Breast epithelium (tissue), 4 donors: ENCODE data around the gene DLD. TPM values are rescaled to one million over a fixed set of nuclear protein-coding genes. Genes with fewer than 3 reads are reported as not detected.
"Not testable (repeated sequence)": the region's sequence is repeated elsewhere in the genome, so short reads cannot be mapped to it uniquely, and the experiment has no call there.

Experiments used
- DNase-seq, 2 donors: peaks; one replicate each; pipeline ENCODE4 v3.0.0-alpha.2; 2019; ENCODE audit warnings: low spot score in 2 of 2
- H3K27ac ChIP-seq, 2 donors: fragments of 200-600 bp; sonication (generic) in 1 of 2; one replicate each; pipeline ENCODE4 v1.5.1; 2016 to 2019; ENCODE audit warnings: mild to moderate bottlenecking in 1 of 2
- H3K27me3 ChIP-seq, 2 donors: fragments of 200-600 bp; sonication (generic) in 1 of 2; one replicate each; pipeline versions ENCODE4 v1.5.1 to v1.6.0; 2017 to 2019; ENCODE audit warnings: control low read depth in 1 of 2, mild to moderate bottlenecking in 1 of 2
- H3K36me3 ChIP-seq: fragments of 200-600 bp; one replicate; pipeline ENCODE4 v1.5.1; 2019
- H3K4me1 ChIP-seq, 2 donors: fragments of 200-600 bp; sonication (generic); one replicate each; pipeline ENCODE4 v1.5.1; 2016 to 2019; ENCODE audit warnings: control low read depth in 1 of 2
- H3K4me3 ChIP-seq, 3 donors: fragments of 200-600 bp; sonication (generic); 1 replicate in 2 of 3; 2 replicates in 1 of 3; pipeline ENCODE4 v1.5.1; 2016 to 2019; ENCODE audit warnings: mild to moderate bottlenecking in 3 of 3, moderate library complexity in 2 of 3
- H3K9me3 ChIP-seq, 2 donors: fragments of 200-600 bp; sonication (generic) in 1 of 2; one replicate each; pipeline ENCODE4 v1.5.1; 2016 to 2019; ENCODE audit warnings: control low read depth in 1 of 2
- CTCF ChIP-seq, 3 donors: fragments of 450-650 bp; IDR thresholded peaks; one replicate each; pipeline ENCODE4 v1.5.1; 2016 to 2017; ENCODE audit warnings: antibody characterized with exemption in 3 of 3, mild to moderate bottlenecking in 3 of 3, moderate library complexity in 3 of 3
- POLR2A ChIP-seq: fragments of 450-650 bp; IDR thresholded peaks from one replicate; pipeline ENCODE4 v1.6.1; 2016; ENCODE audit warnings: antibody characterized with exemption, mild to moderate bottlenecking, moderate library complexity
- POLR2AphosphoS5 ChIP-seq, 3 donors: sonication (generic); formaldehyde crosslinking; IDR thresholded peaks; one replicate each; pipeline ENCODE4 v1.6.1; 2017; ENCODE audit warnings: antibody characterized with exemption in 3 of 3
- intact Hi-C: fragments of 100-400 bp; cut with DNase I; formaldehyde crosslinking; loops from one replicate; pipeline ENCODE4 v1.15.1; 2023; ENCODE audit warnings: low total_unique reads
- total RNA-seq, 3 donors: library from RNA; depleted of rRNA; stranded (reverse); fragments of >200 nt; gene quantifications; one replicate each; pipeline ENCODE4 v1.1.0, GENCODE V29; 2016

Gene DLD
- total RNA-seq, 3 donors from 2014 or later, result 57.5 to 74.1 (median 58.3) TPM

GRCh38 chr7:107884066-107884818 lies 6.7 kb upstream of the DLD start:
- no peak overlapping the region for H3K27ac ChIP-seq
- DNase-seq, result no peak
- no peak for TF ChIP-seq POLR2AphosphoS5 (IDR thresholded peaks at IDR 0.05)
- TF ChIP-seq CTCF (IDR thresholded peaks at IDR 0.05), result no peak
- no peak for TF ChIP-seq POLR2A
- H3K4me1 ChIP-seq, result no peaks in the 10 kb centered on the region
- no peaks in the 10 kb centered on the region for H3K36me3 ChIP-seq
- H3K4me3 ChIP-seq, result no peak overlapping the region
- H3K27me3 ChIP-seq, result no peaks in the 10 kb centered on the region
- no peaks in the 10 kb centered on the region for H3K9me3 ChIP-seq
- intact Hi-C loops, result no loop called here

- H3K27ac ChIP-seq, DNase-seq, H3K27me3 ChIP-seq, H3K4me1 ChIP-seq, H3K4me3 ChIP-seq, H3K36me3 ChIP-seq, H3K9me3 ChIP-seq, intact Hi-C loops: not testable (repeated sequence)
These were observed 3.2 kb upstream of the DLD start for GRCh38 chr7:107887827-107888226.

- TF ChIP-seq POLR2AphosphoS5 (IDR thresholded peaks at IDR 0.05), result no peak
- no peak for TF ChIP-seq POLR2A
- no peak for TF ChIP-seq CTCF (IDR thresholded peaks at IDR 0.05)
- Histone ChIP-seq H3K4me3 (peak overlapping the region in 1 of 3 donors; percentile 80), H3K9me3 (no peaks in the 10 kb centered on the region), H3K27me3 (no peaks in the 10 kb centered on the region), H3K27ac (peak overlapping the region; percentile 95), H3K4me1 (no peaks in the 10 kb centered on the region), H3K36me3 (no peaks in the 10 kb centered on the region)
- DNase-seq, result no peak
- intact Hi-C loops, result no loop called here
These were observed 991 bp upstream of the DLD start for GRCh38 chr7:107889992-107890391.

GRCh38 chr7:107890493-107890961 lies 456 bp upstream of the DLD start:
- TF ChIP-seq POLR2AphosphoS5 (IDR thresholded peaks at IDR 0.05) (no peak), POLR2A (no peak), CTCF (IDR thresholded peaks at IDR 0.05) (no peak)
- DNase-seq, result peak in 1 of 2 donors; percentile 31
- Histone ChIP-seq H3K4me1 (no peaks in the 10 kb centered on the region), H3K9me3 (no peaks in the 10 kb centered on the region), H3K4me3 (peak overlapping the region; percentile 69 to 86 (median 80)), H3K27me3 (no peaks in the 10 kb centered on the region), H3K36me3 (no peaks in the 10 kb centered on the region), H3K27ac (peak overlapping the region; percentile 95)
- intact Hi-C loops, result no loop called here

- H3K4me1 ChIP-seq, result no peaks in the 10 kb centered on the region
These were observed 818 bp downstream of the DLD start for GRCh38 chr7:107891636-107892366.

GRCh38 chr7:107892367-107892741 lies 1.4 kb downstream of the DLD start:
- H3K4me1 ChIP-seq, DNase-seq, H3K9me3 ChIP-seq, intact Hi-C loops, H3K27me3 ChIP-seq, H3K36me3 ChIP-seq: not testable (repeated sequence)
- Histone ChIP-seq H3K27ac (peak overlapping the region in 1 of 2 donors; percentile 95), H3K4me3 (peak overlapping the region; percentile 69 to 86 (median 80))

More at GRCh38 chr7:107891636-107892366, 818 bp downstream of the DLD start:
- H3K9me3 ChIP-seq, result no peaks in the 10 kb centered on the region
- H3K36me3 ChIP-seq, result no peaks in the 10 kb centered on the region
- intact Hi-C loops, result no loop called here
- H3K4me3 ChIP-seq, result peak overlapping the region; percentile 69 to 86 (median 80)
- no peaks in the 10 kb centered on the region for H3K27me3 ChIP-seq
- no peak for DNase-seq
- H3K27ac ChIP-seq, result peak overlapping the region; percentile 95
- TF ChIP-seq CTCF (IDR thresholded peaks at IDR 0.05) (no peak), POLR2AphosphoS5 (IDR thresholded peaks at IDR 0.05) (no peak), POLR2A (no peak)
